HG02678 (cell line): ENCODE measurements around the gene MROH2A.

Experiments used
- ATAC-seq: cut with Tn5 transposase; IDR thresholded peaks from one replicate; pipeline ENCODE4 v1.9.1; 2021; ENCODE audit warnings: mild to moderate bottlenecking, moderate library complexity; ENCODE audit not compliant: unreplicated experiment

Gene MROH2A

DNA sequence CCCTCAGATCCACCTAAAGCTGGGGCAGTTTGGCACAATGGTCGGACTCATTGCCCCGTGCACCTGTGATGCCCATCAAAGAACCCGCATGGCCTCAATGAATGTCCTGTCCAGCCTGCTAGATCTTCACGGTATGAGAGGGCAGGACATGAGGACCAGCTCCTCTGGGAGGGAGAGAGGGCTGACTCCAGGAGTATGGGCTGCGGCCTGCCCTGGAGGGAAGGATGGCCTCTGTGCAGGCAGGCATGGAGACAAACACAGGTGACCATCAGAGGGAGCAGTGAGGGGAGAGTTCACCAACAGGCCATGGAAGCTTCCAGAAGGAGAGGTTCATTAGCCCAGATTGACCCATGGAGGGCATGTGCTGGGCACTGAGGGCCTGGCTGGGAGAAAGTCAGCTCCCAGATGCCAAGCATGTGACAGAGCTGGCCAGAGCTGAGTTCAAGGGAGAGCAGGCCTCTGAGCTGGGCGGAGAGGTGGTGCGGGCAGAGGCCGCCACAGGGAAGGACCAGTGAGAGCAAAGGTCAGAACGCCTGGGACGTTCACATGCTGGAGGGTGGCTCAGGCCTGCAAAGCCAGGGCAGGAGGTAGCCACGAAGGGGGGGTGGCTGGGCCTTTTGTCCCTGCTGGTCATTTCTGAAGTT is 40.0 kb downstream of the MROH2A start:
- no peak for ATAC-seq

DNA sequence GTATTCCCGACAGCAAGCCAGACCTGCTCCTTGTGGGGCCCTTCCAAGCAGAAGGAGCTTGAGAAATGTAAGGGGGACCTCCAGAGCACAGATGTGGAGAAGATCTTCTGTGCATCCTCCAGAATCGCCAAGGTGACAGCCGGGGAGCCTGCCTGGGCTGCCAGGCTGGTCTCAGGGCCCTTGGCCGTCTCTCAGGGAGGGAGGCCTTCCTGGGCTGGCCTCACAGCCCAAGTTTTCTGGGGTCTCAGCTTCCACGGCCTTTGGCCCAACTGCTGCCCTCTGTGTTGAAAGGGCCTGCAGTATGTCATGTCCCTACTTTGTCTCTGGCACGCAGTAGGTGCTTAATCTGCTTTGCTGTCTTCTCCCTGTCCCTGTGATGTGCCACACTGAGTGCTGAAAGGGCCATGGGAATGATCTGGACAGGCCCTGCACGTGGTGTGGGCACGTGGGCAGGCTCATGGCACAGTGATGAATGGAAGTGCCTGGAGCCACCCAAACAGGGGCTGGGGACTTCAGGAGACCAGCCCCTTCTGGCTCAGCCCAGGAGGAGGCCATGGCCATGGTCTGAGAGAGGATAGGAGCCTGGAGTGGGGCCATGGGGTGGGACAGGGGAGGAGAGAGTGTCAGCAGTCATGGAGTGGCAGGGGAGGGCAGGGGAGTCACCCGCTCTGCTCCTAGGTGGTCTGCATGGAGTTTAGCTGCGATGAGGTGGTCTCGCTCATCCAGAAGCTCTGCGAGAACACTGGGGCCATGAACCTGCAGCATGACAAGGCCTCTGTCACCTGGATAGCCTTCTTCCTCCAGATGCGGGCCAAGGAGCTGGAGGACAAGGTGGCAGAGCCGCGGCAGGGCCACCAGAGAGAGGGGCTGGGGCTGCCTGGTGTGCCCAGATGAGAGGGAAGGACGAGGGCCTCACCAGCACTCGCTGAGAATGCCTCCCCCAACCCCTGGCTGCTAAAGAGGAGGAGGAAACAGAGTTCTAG is 40.8 kb downstream of the MROH2A start:
- ATAC-seq: no peak

DNA sequence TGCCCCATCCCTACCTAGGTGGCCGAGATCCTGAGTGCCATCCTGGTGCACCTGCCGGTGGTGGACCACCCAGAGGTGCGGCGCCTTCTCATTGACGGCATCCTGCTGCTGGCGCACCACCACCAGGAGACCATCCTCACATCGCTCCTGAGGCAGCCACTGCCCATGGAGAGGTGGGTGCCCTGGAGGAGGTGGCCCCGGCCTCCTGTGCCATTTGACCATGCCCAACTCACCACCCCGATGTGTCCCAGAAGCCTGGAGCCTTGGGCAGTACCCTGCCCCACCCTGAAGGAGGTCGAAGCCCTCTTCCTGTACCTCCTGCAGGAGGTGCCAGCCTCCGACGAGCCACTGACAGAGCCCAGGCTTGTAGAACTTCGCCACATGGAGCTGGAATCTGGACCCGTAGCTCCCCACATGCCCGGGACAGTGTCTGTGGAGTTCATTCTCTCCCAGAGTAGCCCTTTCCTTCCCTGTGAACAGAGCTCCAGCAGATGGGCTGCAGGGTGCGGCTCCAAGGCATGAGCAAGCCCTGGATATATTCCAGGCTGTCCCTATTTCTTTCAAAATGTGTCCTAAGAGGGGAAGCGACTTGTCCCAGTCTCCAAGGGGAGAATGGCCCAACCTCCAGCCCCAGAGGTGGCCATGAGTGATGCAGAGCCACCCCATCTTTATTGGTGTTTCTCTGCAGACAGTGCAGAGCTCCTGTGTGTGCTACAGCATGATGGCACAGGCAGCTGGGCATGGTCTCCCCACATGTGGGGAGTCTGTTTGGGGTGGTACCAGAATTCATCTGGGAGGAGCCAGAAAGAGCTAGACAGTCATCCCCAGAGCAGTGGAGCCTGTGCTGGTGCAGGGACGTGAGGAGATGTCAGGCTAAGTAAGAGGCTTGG is 42.0 kb downstream of the MROH2A start:
- no peak for ATAC-seq

DNA sequence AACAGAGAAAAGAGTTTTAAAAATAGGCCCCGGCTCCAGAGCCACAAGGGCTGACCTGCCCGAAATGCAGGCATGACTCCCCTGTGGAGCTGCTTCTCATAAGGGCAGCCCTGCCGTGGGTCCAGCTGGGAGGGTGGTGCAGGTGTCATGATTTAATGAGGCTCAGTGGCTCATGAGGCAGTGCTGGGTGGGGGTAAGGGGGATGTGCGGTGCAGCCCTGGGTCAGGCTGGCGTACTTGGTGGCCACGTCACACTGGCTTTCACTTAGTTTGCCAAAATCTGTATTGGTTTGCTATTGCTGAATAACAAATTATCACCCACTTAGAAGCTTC is 42.6 kb downstream of the MROH2A start:
- no peak for ATAC-seq

DNA sequence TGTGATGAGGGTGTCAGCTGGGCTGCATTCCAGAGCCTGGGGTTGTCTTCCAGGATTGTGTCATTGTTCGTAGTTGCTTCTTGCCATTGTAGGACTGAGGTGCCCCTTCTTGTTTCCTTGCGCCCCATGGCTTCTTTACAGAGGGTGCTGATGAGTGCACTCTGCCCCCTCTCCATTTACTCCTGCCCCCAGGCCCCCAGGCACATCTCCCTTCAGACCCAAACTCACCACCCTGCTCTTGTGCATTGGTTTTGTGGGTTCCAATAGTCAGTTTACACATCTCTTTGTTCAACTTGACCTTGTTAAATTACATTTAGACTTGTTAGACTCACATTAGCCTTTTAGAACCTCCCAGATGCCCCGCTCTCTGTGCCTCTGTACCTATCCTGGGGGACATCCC is 43.1 kb downstream of the MROH2A start:
- ATAC-seq: no peak

DNA sequence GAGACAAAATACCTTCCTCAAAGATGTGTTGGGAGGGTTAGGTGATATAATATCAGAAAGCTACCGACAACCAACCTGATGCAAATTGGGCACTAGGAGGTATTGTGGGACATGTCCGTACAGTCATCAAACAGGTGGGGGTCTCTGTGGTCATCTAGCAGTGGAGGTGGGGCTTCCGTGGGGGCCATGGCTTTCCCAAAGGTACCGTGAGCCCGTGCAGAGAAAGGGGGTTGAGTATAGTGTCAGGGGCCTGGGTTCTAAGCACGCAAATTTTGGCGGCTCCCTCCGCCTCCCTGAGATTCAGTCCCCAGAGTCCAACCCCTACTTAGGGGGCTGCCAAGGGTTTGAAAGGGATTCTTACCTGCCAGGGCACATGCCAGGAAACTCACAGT is 43.6 kb downstream of the MROH2A start:
- no peak for ATAC-seq

DNA sequence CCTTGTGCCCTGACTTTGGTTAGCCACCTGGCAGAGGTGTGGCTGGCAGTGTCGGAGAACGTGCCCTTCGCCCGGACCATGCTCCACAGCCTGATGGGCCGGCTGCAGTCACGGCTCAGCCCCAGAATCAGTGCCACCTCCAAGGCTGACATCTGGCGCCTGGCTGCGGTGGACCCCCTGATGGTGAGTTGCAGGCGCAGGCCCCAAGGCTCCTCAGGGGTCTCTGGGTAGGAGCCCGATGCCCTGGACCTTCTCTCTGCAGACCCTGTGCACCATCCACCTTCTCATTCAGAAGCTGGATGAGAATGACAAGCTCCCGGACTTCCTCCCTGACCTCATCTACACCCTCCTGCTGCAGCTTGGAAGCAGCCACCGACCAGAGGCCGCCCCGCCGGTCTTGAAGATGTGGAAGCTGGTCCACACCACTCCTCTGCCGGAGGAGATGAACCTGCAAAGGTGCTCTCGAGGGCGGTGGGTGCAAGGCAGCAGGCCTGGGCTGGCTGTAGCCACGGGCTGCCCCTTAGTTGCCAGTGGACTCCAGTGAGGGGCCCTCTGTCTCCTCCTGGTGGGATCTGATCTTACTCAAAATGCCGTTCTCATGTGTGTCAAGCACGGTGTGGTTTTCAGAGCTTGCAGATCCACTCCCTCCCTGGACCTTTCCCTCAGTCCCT is 44.1 kb downstream of the MROH2A start:
- ATAC-seq: no peak

DNA sequence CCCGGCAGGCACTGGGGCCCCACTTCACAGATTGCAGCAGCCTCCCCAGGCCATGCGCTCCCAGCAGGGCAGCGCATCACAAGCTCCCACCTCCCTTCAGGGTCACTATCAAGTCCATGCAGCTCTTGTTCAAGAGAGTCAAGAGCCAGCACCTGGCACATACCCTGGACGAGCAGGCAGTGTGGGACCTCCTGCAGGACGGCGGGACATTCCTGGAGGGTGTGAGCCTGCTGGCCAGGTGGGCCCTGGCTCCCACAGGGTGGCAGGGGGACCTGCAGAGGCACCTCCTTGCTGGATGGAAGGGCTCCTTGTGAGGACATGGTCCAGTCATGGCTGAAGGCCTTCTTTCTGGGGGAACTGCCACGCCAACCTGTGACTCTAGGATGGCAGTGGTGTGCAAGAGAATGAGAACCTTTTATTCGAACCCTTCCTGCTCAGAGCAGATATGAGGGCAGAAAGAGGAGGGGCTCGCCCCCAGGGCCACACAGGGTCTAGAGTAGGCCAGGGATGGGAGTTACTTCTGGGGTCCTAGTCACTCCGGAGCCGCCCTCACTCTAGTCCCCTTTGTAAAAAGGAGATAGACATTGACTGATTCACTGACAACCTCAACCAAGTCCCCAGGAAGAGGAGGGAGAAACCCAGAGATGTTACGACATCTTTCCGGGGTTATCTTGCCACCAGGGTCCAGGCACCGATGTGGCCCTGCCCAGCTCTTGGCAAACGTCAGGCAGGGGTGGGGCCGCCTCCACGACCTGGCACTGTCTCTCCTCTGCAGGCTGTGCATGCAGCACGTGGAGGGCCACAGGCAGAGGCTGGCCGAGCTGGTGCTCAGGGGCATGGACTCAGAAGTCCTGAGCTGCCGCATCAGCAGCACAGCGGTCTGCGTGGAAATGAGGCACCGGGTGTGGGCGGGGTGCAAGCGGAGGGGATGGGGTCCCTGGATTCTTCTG is 44.9 kb downstream of the MROH2A start:
- ATAC-seq: no peak

DNA sequence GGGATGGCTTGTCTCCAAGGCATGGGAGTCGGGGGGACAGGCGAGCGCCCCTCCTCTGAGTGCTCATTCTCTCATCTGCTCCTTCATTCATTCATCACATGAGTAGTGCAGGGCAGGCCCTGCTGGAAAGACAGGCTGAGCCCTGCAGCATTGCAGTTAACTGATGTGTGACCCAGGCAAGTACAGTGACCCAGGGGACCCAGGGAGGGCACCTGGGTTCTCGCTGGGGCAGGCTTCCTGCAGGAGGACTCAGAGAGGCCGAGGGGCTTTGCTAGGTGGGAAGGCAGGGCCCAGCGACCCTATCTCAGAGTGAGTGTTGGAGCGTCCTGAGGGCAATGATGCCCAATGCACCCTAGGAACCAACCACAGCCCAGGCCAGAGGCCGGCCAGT is 45.6 kb downstream of the MROH2A start:
- ATAC-seq: no peak

DNA sequence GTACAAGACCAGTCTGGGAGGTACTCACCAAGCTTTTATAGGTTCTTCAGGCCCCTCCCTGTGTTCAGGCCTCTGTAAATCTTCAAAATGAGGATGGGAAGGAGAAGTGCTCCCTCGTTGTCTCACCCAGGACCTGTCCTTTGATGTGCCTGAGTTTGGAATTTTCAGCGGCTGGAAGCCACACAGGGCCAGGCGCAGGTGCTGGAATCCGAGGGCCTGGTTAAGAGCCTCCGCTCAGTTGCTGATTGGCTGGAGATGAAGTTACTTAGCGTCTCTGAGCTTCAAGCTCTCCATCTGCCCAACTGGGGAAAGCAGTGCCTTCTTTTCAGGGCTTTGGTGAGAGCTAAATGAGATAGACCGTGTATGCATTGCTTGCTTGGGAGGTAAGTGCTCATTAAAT is 46.2 kb downstream of the MROH2A start:
- ATAC-seq: no peak

DNA sequence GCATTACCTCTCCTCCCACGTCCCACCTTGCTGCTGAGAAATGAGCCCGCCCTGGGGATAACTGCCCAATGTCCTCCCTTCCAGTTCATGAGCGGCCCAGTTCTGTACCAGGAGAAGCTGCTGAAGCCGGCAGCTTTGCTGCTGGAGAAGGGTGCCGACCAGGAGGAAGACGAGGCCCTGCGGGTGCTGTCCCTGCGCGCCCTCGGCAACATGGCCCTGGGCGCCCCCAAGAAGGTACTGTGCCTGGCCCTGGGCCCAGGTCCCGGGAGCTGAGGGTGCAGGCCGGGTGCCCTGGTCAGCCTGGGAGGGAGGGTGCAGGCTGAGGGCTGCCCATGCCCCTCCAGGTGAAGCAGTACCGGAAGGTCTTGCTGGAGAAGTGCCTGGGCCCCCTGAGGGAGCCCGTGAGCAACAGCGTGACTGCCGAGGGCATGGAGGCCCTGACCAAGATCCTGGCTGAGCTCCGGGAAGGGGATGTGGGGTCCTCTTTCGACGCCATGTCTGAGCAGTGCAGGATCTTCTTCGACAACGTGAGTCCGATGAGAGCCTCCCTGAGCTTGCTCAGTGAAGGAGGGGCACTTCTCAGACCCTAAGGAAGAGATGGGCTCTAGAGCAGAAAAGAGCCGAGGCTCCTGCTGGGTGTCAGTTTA is 50.5 kb downstream of the MROH2A start:
- no peak for ATAC-seq

DNA sequence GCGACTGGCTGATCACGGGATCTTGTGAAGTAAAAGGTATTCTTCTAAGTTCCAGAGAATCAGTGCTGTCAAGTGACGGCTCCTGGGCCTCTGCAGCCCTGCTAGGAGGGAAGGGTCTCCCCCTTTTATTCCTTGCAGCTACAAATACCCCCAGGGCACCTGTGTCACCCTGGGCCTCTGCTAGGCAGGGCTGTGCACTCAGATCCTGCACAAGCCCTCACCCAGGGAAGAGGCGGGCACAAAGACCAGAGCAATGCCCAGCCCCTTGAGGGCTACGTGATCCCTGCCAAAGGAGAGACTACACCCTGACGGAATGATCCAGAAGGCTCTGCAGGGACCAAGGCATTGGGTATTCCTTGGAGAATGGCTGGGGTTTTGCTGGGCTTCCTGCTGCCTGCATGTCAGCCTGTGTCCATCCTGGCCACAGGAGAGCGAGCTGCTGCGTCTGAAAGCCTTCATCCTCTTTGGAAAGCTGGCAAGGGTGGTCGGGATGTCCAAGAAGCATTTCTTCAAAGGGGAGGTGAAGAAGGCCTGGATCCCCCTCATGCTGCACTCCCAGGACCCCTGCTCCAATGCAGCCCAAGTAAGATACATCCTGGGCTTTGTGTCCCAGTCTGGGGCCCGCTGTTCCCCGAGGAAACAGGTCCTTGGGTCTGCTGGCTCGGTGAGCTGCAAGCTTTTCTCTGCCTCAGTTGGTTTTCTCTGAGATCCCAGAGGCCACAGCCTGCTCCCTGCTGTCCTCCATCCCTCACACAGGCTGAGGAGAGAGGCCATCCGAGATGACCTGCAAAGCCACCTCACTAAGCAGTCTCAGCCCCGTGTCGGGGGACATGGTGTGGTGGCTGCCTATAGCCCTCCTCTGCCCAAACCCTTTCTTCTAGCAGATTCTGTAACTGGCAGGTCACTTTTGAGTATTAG is 51.3 kb downstream of the MROH2A start:
- no peak for ATAC-seq

DNA sequence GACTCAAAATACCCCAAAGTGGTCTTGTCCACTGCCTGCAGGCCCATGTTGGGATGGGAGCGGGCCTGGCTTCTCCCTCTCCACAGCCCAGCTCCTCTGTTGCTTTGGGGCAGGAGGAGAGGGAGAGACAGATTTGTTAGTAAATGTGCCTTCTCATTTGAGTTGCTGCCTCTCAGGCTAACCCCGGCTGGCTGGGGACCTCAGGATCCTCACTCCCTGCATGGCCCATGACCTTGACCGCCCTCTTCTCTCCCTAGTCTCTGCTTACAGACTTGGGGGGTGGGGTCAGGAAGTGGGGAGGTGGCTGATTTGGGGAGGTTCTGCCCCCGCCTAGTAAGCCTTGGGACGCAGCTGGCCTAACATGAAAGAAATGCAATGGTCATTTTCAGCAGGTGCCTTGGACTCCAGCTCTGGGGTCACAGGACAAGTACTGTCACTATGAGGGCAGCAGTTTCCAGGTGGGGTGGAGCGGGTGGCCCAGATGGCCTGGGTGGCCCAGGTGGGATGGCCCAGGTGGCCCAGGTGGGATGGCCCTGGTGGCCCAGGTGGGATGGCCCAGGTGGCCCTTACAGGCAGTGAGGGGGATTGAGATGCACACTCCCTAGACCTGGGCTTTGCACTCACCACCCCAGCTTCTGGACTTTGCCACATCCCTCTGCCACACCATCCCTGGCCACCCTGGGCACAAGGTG is 52.1 kb downstream of the MROH2A start:
- ATAC-seq: no peak

DNA sequence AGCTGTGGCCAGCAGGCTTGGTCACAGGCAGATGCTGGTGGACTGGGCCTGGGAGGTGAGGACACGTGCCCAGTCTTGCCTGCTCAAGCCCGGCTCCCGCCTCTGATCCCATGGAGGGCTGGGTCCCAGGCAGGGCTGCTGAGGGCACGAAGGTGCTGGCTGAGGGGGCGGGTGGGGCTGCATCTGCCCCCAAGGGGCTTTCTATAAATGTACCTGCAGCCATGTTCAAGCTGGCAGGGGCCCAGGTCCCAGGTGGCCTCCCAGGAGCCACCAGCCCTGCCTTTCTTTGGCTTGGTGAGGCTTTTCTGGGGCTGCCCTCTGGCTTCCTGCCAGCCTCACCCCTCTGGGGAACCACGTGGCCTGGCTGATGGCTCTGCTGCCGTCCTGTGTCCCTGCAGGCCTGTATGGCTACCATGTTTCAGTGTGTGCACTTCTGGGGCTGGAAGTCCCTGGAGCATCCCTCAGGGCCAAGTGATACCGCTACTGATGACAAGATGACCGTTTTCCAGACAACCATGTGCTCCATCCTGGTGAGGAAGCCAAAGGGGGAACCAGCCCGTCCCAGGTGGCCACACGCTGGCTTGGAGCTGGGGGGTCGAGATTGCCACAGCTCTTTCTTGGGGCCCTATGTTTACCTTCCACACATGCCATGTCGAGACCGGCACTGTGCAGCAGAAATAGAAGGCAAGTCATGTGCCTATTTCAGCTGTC is 53.0 kb downstream of the MROH2A start:
- ATAC-seq: no peak

DNA sequence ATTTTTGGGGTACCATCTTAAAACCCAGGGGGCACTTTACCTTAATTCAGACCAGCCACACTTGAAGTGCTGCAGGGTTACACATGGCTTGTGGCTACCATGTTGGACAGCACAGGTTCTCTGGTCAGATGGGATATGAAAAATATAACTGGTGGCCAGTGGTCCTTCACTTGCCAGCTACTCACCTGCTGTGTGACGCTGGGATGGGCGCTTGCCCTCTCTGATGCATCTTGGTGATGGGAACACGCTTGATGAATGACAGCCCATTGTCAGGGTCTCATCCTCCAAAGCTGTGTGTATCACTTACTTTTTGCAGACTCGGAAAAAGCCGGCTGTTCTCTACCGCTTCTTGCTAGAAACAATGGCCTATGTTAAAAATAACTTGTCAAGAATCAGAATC is 53.7 kb downstream of the MROH2A start:
- no peak for ATAC-seq

DNA sequence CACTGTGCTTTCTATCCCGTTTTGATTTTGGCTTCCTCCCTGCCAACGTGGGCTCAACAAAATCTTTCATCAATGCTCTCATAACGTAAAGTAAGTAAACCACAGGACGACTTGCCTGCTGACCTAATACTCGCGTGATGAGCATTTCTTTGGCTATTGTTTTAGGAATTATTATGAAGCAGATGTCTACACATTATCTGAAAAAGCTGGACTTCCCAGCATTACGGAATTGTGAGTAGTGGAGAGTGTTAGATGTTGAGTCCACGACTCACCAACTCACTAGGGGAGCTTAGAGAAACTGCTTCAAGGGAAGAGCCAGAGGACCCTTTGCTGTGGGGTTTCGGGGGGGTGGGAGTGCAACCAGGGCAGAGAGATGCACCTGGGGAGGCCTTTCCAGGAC is 54.3 kb downstream of the MROH2A start:
- ATAC-seq: no peak

DNA sequence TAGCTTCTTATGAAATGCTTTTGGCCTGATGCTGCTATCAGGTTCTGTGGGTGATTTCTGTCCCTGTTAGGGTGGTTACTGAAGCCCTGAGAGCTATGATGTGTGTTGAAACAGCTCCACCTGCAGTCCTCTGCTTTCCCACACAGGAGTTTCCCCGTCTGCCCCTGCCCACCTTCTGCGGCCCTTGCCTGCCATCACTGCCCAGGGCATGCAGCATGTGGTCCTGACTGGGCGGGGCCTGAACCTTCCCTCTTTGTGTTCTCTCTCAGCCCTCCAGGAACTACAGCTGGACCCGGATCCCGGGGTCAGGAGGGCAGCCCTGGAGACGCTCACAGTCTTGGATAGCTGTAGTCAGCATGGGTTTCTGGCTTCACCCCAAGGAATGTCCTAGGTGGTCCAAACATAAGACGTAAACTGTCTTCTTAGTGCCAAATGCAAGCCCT is 54.8 kb downstream of the MROH2A start:
- ATAC-seq: no peak
